IPS-NIHi7 (cell line): Measurements from ENCODE around the gene DBI.
"Not testable (repeated sequence)": the region's sequence is repeated elsewhere in the genome, so short reads cannot be mapped to it uniquely, and the experiment has no call there.

Source experiments
- DNase-seq: peaks from one replicate; pipeline ENCODE4 v3.0.0; 2012; ENCODE audit warnings: mixed read lengths; ENCODE audit errors: extremely low spot score

Gene DBI

GRCh38 chr2:119402106-119402505 lies 35.3 kb downstream of the DBI start:
- DNase-seq = no peak

GRCh38 chr2:119402645-119403560 lies 36.1 kb downstream of the DBI start:
- DNase-seq = no peak

- DNase-seq = not testable (repeated sequence)
Measured at GRCh38 chr2:119403618-119404017, 36.8 kb downstream of the DBI start.

- DNase-seq = no peak
Measured at GRCh38 chr2:119405151-119405550, 38.4 kb downstream of the DBI start.

- peak; percentile 82 for DNase-seq
Measured at GRCh38 chr2:119407430-119408220, 40.8 kb downstream of the DBI start.

- DNase-seq = peak; percentile 61
Measured at GRCh38 chr2:119408221-119408619, 41.4 kb downstream of the DBI start.

- DNase-seq = no peak
Measured at GRCh38 chr2:119409506-119409905, 42.7 kb downstream of the DBI start.

GRCh38 chr2:119414894-119415293 lies 48.1 kb downstream of the DBI start:
- DNase-seq = no peak

GRCh38 chr2:119415630-119416029 lies 48.9 kb downstream of the DBI start:
- no peak for DNase-seq

GRCh38 chr2:119416299-119416923 lies 49.6 kb downstream of the DBI start:
- DNase-seq = no peak

- DNase-seq = no peak
Measured at GRCh38 chr2:119417908-119418307, 51.1 kb downstream of the DBI start.

GRCh38 chr2:119419065-119419464 lies 52.3 kb downstream of the DBI start:
- no peak for DNase-seq

- no peak for DNase-seq
Measured at GRCh38 chr2:119419803-119420508, 53.2 kb downstream of the DBI start.

GRCh38 chr2:119421304-119421703 lies 54.5 kb downstream of the DBI start:
- DNase-seq = no peak

GRCh38 chr2:119421741-119422140 lies 55.0 kb downstream of the DBI start:
- DNase-seq = no peak
